Tibial nerve (tissue), 4 donors: ENCODE data around the gene PAFAH1B2.

ENCODE experiments used
- EP300 ChIP-seq, 2 donors: sonication (generic); formaldehyde crosslinking; IDR thresholded peaks; one replicate each; pipeline ENCODE4 v1.6.1; 2017; ENCODE audit warnings: antibody characterized with exemption in 2 of 2, mild to moderate bottlenecking in 1 of 2
- POLR2A ChIP-seq, 2 donors: fragments of 450-650 bp; IDR thresholded peaks; one replicate each; pipeline ENCODE4 v1.6.1; 2017; ENCODE audit warnings: antibody characterized with exemption in 2 of 2, mild to moderate bottlenecking in 2 of 2, moderate library complexity in 2 of 2
- TF ChIP-seq, protein P1 (sequence below), 5 experiments: fragments of 200-600 bp in 3 of 5; fragments of 450-650 bp in 2 of 5; sonication (generic) in 3 of 5; IDR thresholded peaks; one replicate each; pipeline ENCODE4 v1.5.1; 2016 to 2019; ENCODE audit warnings: antibody characterized with exemption in 5 of 5, mild to moderate bottlenecking in 3 of 5, moderate library complexity in 2 of 5

DNA sequence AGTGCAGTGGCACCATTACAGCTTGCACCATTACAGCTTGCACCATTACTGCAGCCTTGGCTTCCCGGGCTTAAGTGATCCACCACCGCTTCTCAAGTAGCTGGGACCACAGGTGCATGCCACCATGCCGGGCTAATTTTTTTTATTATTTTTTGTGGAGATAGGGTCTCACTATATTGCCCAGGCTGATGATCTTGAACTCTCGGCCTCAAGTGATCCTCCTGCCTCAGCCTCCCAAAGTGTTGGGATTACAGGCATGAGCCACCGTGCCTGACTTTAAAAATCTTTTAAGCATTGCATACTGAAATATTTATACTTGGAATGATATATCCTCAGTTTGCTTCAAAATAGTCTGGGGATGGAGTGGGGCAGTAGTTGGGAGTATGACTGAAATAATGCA is 10.4 kb downstream of the PAFAH1B2 start:
- TF ChIP-seq, protein P1, sequence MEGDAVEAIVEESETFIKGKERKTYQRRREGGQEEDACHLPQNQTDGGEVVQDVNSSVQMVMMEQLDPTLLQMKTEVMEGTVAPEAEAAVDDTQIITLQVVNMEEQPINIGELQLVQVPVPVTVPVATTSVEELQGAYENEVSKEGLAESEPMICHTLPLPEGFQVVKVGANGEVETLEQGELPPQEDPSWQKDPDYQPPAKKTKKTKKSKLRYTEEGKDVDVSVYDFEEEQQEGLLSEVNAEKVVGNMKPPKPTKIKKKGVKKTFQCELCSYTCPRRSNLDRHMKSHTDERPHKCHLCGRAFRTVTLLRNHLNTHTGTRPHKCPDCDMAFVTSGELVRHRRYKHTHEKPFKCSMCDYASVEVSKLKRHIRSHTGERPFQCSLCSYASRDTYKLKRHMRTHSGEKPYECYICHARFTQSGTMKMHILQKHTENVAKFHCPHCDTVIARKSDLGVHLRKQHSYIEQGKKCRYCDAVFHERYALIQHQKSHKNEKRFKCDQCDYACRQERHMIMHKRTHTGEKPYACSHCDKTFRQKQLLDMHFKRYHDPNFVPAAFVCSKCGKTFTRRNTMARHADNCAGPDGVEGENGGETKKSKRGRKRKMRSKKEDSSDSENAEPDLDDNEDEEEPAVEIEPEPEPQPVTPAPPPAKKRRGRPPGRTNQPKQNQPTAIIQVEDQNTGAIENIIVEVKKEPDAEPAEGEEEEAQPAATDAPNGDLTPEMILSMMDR (IDR thresholded peaks at IDR 0.05), result no peak
- no peak for TF ChIP-seq POLR2A (IDR thresholded peaks at IDR 0.05)
- no peak for TF ChIP-seq EP300 (IDR thresholded peaks at IDR 0.05)
